A549 treated with dexamethasone at 1 μM for 4 hours (cell line): ENCODE results near the gene SAA2. TPM values are rescaled to one million over a fixed set of nuclear protein-coding genes. Genes with fewer than 3 reads are reported as not detected.

Source experiments
- total RNA-seq: library from RNA; stranded (reverse); fragments of 200-300 nt; extraction: Qiagen RNA extraction; gene quantifications from 5 replicates; pipeline ENCODE4 v1.2.3, GENCODE V29; 2022

The SAA2 gene
- total RNA-seq: 0.13 to 0.31 TPM (median 0.22 TPM) in 3 of 5 replicates, not detected in the others

GRCh38 chr11:18248561-18248960 is at the start of gene SAA2:
TSS of gene SAA2 (minus strand) at chr11:18248668. CDS start at chr11:18248011, 657 bp downstream.

GRCh38 chr11:18265949-18266348 is 17.5 kb upstream of the SAA2 start, which contains the start of gene SAA1:
TSS of gene SAA1 (plus strand) at chr11:18266264. CDS start at chr11:18266888, 624 bp downstream.

GRCh38 chr11:18236664-18237356 is 11.7 kb downstream of the SAA2 start, which contains the start of gene SAA4:
TSS of gene SAA4 (minus strand) at chr11:18236802. CDS start at chr11:18235926, 876 bp downstream.

Other genes starting within 250 kb of the SAA2 start
- 14.3 to 17.7 TPM (median 15.9 TPM) in 5 replicates for gene SERGEF, start 235.6 kb downstream of the SAA2 start, total RNA-seq
- gene TPH1, start 202.4 kb downstream of the SAA2 start, total RNA-seq: 0.02 to 0.12 TPM (median 0.06 TPM) in 5 replicates
- 36.1 to 41.7 TPM (median 39.4 TPM) in 5 replicates for gene SAAL1, start 142.6 kb downstream of the SAA2 start, total RNA-seq
- gene MRGPRX3, start 116.1 kb downstream of the SAA2 start, total RNA-seq: 0.14 TPM in 1 of 5 replicates, not detected in the others
- gene MRGPRX4, start 75.8 kb downstream of the SAA2 start, total RNA-seq: not detected in 5 replicates
- not detected in 5 replicates for gene SAA4, start 11.9 kb downstream of the SAA2 start, total RNA-seq
- 3.0 to 4.5 TPM (median 3.5 TPM) in 5 replicates for gene SAA1, start 17.6 kb upstream of the SAA2 start, total RNA-seq
- gene HPS5, start 73.5 kb upstream of the SAA2 start, total RNA-seq: 14.9 to 16.9 TPM (median 16.1 TPM) in 5 replicates
- 35.7 to 38.8 TPM (median 36.8 TPM) in 5 replicates for gene GTF2H1, start 73.9 kb upstream of the SAA2 start, total RNA-seq
- gene LDHA, start 145.9 kb upstream of the SAA2 start, total RNA-seq: 3,528 to 4,351 TPM (median 4,297 TPM) in 5 replicates
- gene LDHC, start 163.7 kb upstream of the SAA2 start, total RNA-seq: 0.10 to 0.23 TPM (median 0.14 TPM) in 4 of 5 replicates, not detected in the other
- gene LDHAL6A, start 207.2 kb upstream of the SAA2 start, total RNA-seq: not detected in 5 replicates